ENCODE data around the gene RTN4RL1.

RTN4RL1 gene

DNA sequence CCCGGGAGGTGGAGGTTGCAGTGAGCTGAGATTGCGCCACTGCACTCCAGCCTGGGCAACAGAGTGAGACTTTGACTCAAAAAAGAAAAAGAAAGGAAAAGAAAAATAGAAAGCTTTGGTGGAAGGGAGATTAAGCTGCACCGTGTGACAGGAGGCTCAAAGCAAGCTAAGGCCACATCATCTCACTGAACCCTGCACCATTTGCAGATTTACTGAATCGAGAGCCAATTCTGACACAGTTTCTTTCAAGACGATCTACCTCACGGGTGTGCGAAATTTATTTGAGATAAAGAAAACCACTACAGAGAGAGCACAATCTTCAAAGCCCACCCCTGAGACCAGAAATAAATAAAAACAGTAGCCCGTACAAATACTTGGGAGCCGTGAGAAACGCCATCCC is 49.6 kb downstream of the RTN4RL1 start:
- H3K9me3 ChIP-seq: no peaks in the 10 kb centered on the region
- H3K4me1 ChIP-seq: peaks cover 0 to 13% (median 8%) of the 10 kb centered on the region in 4 donors
- no peaks in the 10 kb centered on the region for H3K36me3 ChIP-seq
- intact Hi-C loops (cut with DNase I; ENCODE audit: low total_unique reads): no loop called here
- DNase-seq: no peak
- TF ChIP-seq, protein P1, sequence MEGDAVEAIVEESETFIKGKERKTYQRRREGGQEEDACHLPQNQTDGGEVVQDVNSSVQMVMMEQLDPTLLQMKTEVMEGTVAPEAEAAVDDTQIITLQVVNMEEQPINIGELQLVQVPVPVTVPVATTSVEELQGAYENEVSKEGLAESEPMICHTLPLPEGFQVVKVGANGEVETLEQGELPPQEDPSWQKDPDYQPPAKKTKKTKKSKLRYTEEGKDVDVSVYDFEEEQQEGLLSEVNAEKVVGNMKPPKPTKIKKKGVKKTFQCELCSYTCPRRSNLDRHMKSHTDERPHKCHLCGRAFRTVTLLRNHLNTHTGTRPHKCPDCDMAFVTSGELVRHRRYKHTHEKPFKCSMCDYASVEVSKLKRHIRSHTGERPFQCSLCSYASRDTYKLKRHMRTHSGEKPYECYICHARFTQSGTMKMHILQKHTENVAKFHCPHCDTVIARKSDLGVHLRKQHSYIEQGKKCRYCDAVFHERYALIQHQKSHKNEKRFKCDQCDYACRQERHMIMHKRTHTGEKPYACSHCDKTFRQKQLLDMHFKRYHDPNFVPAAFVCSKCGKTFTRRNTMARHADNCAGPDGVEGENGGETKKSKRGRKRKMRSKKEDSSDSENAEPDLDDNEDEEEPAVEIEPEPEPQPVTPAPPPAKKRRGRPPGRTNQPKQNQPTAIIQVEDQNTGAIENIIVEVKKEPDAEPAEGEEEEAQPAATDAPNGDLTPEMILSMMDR (IDR thresholded peaks at IDR 0.05): no peak
- no peak overlapping the region for H3K27ac ChIP-seq
- peaks cover 0 to 58% of the 10 kb centered on the region in 2 donors for H3K27me3 ChIP-seq
- H3K4me3 ChIP-seq: no peak overlapping the region

DNA sequence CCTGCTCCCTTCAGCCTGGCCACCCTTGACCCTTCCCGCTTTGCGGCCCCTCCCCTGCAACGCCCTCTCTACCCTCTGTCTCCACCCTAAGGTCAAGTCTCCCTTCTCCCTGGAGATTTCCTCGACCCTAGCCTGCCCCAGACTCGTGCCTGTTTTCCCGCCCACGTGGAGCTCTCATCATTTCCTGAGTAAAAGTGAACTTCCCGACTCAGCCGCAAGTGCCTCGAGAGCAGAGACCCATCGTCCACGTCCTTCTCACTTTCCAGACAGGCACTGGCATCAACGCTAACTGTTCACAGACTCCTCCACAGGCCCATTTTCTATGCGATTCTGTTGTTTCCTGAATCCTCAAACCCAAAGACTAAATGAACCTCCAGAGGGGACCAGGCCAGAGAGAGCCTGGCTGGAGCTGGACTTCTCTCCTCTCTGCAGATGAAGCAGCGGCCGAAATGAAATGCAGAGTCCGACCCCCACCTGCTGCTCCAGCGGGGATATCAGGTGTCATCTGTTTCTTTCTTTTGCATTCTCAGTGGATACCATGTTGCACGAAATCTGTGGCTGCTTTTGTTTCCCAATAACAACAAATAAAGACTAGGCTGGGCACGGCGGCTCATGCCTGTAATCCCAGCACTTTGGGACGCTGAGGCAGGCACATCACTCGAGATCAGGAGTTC is 52.5 kb downstream of the RTN4RL1 start:
- H3K36me3 ChIP-seq: no peaks in the 10 kb centered on the region
- TF ChIP-seq, protein P1 (IDR thresholded peaks at IDR 0.05): no peak
- H3K4me3 ChIP-seq: no peak overlapping the region
- peaks cover 0 to 65% of the 10 kb centered on the region in 2 donors for H3K27me3 ChIP-seq
- intact Hi-C loops (cut with DNase I; ENCODE audit: low total_unique reads): no loop called here
- H3K27ac ChIP-seq: no peak overlapping the region
- no peak for DNase-seq
- peaks cover 0 to 7% (median 6%) of the 10 kb centered on the region in 4 donors for H3K4me1 ChIP-seq
- H3K9me3 ChIP-seq: no peaks in the 10 kb centered on the region

DNA sequence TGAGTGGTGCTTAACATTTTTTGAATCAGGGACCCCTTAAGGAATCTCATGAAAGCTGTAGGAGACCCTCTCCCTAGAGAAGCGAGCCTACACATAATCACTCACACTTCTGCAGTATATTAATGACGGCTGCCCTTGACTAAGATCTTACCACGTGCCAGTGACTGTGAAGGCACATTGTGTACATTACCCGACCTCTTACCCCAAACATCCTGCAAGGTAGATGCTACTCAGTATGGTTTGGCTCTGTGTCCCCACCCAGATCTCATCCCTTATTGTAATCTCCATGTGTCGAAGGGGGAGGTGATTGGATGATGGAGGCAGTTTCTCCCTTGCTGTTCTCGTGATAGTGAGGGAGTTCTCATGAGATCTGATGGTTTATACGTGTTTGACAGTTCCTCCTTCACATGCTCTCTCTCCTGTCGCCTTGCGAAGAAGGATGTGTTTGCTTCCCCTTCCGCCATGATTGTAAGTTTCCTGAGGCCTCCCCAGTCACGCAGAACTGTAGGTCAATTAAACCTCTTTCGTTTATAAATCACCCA is 54.2 kb downstream of the RTN4RL1 start:
- Histone ChIP-seq H3K4me3 (no peak overlapping the region), H3K9me3 (no peaks in the 10 kb centered on the region), H3K36me3 (no peaks in the 10 kb centered on the region), H3K4me1 (peaks cover 0 to 6% (median 2%) of the 10 kb centered on the region in 4 donors), H3K27ac (no peak overlapping the region), H3K27me3 (peaks cover 0 to 64% of the 10 kb centered on the region in 2 donors)
- intact Hi-C loops (cut with DNase I; ENCODE audit: low total_unique reads): no loop called here
- DNase-seq: no peak
- TF ChIP-seq, protein P1 (IDR thresholded peaks at IDR 0.05): no peak

DNA sequence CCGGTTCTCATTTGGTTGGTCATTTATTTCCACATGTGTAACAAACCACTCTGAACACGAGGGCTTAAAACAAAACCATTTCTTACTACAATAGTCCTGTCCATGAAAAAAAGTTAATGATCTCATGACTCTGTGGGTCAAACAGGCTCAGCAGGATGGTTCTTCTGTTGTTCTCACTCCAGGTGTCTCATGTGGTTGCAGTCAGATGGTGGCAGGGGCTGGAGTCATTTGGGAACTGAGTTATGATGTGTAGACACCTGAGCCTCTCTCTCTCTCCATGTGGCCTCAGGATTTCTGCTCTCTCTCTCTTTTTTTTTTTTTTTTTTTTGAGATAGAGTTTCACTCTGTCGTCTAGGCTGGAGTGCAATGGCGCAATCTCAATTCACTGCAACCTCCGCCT is 55.4 kb downstream of the RTN4RL1 start:
- TF ChIP-seq, protein P1 (IDR thresholded peaks at IDR 0.05): no peak
- peaks cover 0 to 8% (median 2%) of the 10 kb centered on the region in 4 donors for H3K4me1 ChIP-seq
- peaks cover 0 to 56% of the 10 kb centered on the region in 2 donors for H3K27me3 ChIP-seq
- no peak overlapping the region for H3K27ac ChIP-seq
- no peaks in the 10 kb centered on the region for H3K9me3 ChIP-seq
- no peak overlapping the region for H3K4me3 ChIP-seq
- DNase-seq: no peak
- no peaks in the 10 kb centered on the region for H3K36me3 ChIP-seq
- intact Hi-C loops (cut with DNase I; ENCODE audit: low total_unique reads): no loop called here

DNA sequence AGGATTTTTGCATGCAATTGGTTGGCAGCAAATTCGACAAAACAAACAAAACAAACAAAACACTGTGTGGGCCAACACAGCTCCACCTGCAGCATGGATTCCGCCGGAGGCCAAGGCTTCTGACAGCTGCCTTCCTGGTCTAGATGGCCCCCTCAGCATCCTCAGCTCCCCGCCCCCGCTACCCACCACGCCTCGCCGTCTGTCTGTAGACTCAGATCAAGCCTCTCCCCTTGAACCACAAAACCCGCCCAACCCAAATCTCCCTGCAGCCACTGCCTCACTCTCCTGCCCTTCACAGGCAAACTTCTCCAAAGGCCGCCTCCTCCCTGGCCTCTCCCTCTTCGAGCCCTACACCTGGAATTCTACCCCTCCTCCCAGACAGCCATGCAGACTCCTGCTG is 57.9 kb downstream of the RTN4RL1 start:
- H3K27me3 ChIP-seq: peaks cover 0 to 47% of the 10 kb centered on the region in 2 donors
- intact Hi-C loops (cut with DNase I; ENCODE audit: low total_unique reads): no loop called here
- no peaks in the 10 kb centered on the region for H3K36me3 ChIP-seq
- no peak overlapping the region for H3K4me3 ChIP-seq
- H3K9me3 ChIP-seq: no peaks in the 10 kb centered on the region
- H3K27ac ChIP-seq: no peak overlapping the region
- DNase-seq: no peak
- TF ChIP-seq, protein P1 (IDR thresholded peaks at IDR 0.05): no peak
- H3K4me1 ChIP-seq: peaks cover 0 to 8% (median 2%) of the 10 kb centered on the region in 4 donors
